Muscle layer of duodenum (tissue), 2 donors: ENCODE measurements around the gene INSL4.

Experiments
- H3K27ac ChIP-seq: one replicate; pipeline ENCODE4 v1.7.0; 2013; ENCODE audit warnings: mild to moderate bottlenecking, low read length
- H3K27me3 ChIP-seq: one replicate; pipeline ENCODE4 v1.7.0; 2013; ENCODE audit warnings: low read depth, mild to moderate bottlenecking, control low read depth, low read length
- H3K36me3 ChIP-seq, 2 donors: one replicate each; pipeline ENCODE4 v1.7.0; 2013; ENCODE audit warnings: low read length in 2 of 2, control low read depth in 1 of 2, mild to moderate bottlenecking in 1 of 2; ENCODE audit not compliant: insufficient read depth in 2 of 2, control insufficient read depth in 1 of 2
- H3K4me1 ChIP-seq, 2 donors: one replicate each; pipeline ENCODE4 v1.7.0; 2013; ENCODE audit warnings: low read length in 2 of 2, mild to moderate bottlenecking in 2 of 2, control low read depth in 1 of 2, moderate library complexity in 1 of 2; ENCODE audit not compliant: insufficient read depth in 2 of 2, control insufficient read depth in 1 of 2
- H3K4me3 ChIP-seq, 2 donors: one replicate each; pipeline ENCODE4 v1.7.0; 2013; ENCODE audit warnings: low read length in 2 of 2, low read depth in 1 of 2, mild to moderate bottlenecking in 1 of 2
- H3K9me3 ChIP-seq, 2 donors: one replicate each; pipeline ENCODE4 v1.7.0; 2013; ENCODE audit warnings: low read length in 2 of 2, control low read depth in 1 of 2, mild to moderate bottlenecking in 1 of 2; ENCODE audit not compliant: control insufficient read depth in 1 of 2
- donor health status: healthy.

The INSL4 gene

GRCh38 chr9:5263351-5264218 lies 32.4 kb downstream of the INSL4 start:
- H3K36me3 ChIP-seq = no peaks in the 10 kb centered on the region
- no peaks in the 10 kb centered on the region for H3K27me3 ChIP-seq
- H3K4me1 ChIP-seq = no peaks in the 10 kb centered on the region
- H3K9me3 ChIP-seq = no peaks in the 10 kb centered on the region
- no peak overlapping the region for H3K27ac ChIP-seq
- H3K4me3 ChIP-seq = no peak overlapping the region

- Histone ChIP-seq H3K27ac (no peak overlapping the region), H3K9me3 (no peaks in the 10 kb centered on the region), H3K27me3 (no peaks in the 10 kb centered on the region), H3K4me1 (no peaks in the 10 kb centered on the region), H3K4me3 (no peak overlapping the region), H3K36me3 (no peaks in the 10 kb centered on the region)
These were observed 33.0 kb downstream of the INSL4 start for GRCh38 chr9:5264219-5264595.

- no peaks in the 10 kb centered on the region for H3K9me3 ChIP-seq
- H3K27ac ChIP-seq = no peak overlapping the region
- no peaks in the 10 kb centered on the region for H3K36me3 ChIP-seq
- no peaks in the 10 kb centered on the region for H3K27me3 ChIP-seq
- H3K4me3 ChIP-seq = no peak overlapping the region
- H3K4me1 ChIP-seq = no peaks in the 10 kb centered on the region
These were observed 34.7 kb downstream of the INSL4 start for GRCh38 chr9:5265939-5266338.

- Histone ChIP-seq H3K27ac (no peak overlapping the region), H3K27me3 (no peaks in the 10 kb centered on the region), H3K36me3 (no peaks in the 10 kb centered on the region), H3K9me3 (no peaks in the 10 kb centered on the region), H3K4me1 (no peaks in the 10 kb centered on the region), H3K4me3 (no peak overlapping the region)
These were observed 38.1 kb downstream of the INSL4 start for GRCh38 chr9:5269249-5269715.

GRCh38 chr9:5274770-5275169 lies 43.6 kb downstream of the INSL4 start:
- H3K36me3 ChIP-seq = no peaks in the 10 kb centered on the region
- H3K4me3 ChIP-seq = no peak overlapping the region
- H3K27me3 ChIP-seq = no peaks in the 10 kb centered on the region
- no peaks in the 10 kb centered on the region for H3K9me3 ChIP-seq
- no peak overlapping the region for H3K27ac ChIP-seq
- no peaks in the 10 kb centered on the region for H3K4me1 ChIP-seq

- Histone ChIP-seq H3K9me3 (no peaks in the 10 kb centered on the region), H3K4me1 (no peaks in the 10 kb centered on the region), H3K27ac (no peak overlapping the region), H3K36me3 (no peaks in the 10 kb centered on the region), H3K4me3 (no peak overlapping the region), H3K27me3 (no peaks in the 10 kb centered on the region)
These were observed 47.3 kb downstream of the INSL4 start for GRCh38 chr9:5278486-5278885.
